ENCODE results near the gene PRRT3.
"Not testable (repeated sequence)": the region's sequence is repeated elsewhere in the genome, so short reads cannot be mapped to it uniquely, and the experiment has no call there.

PRRT3 gene

DNA sequence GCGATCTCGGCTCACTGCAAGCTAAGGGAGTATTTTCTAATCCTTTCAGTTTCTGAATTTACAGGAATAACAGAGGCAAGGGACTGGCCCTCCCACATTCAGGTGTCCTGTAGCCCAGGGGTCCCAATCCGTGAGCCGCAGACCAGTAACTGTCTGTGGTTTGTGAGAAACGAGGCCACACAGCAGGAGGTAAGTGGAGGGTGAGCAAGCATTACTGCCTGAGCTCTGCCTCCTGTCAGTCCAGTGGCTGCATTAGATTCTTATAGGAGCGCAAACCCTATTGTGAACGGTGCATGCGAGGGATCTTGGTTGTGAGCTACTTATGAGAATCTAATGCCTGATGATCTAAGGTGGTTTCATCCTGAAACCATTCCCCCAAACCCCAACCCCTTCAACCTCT is 40.3 kb downstream of the PRRT3 start:
- Histone ChIP-seq H3K36me3 (ENCODE audit: insufficient read depth, low read length) (no peaks in the 10 kb centered on the region), H3K27me3 (ENCODE audit: insufficient read depth, low read length) (no peaks in the 10 kb centered on the region), H3K79me2 (ENCODE audit: control insufficient read depth, insufficient read depth, low read length, unreplicated experiment) (no peaks in the 10 kb centered on the region), H2AFZ (ENCODE audit: low read length, unreplicated experiment) (no peak overlapping the region), H3K27ac (ENCODE audit: low read depth, low read length) (no peak overlapping the region), H3K4me3 (ENCODE audit: low read depth, low read length) (no peak overlapping the region), H3K4me1 (ENCODE audit: control insufficient read depth, insufficient read depth, low read length, unreplicated experiment) (peaks cover 25% of the 10 kb centered on the region)

DNA sequence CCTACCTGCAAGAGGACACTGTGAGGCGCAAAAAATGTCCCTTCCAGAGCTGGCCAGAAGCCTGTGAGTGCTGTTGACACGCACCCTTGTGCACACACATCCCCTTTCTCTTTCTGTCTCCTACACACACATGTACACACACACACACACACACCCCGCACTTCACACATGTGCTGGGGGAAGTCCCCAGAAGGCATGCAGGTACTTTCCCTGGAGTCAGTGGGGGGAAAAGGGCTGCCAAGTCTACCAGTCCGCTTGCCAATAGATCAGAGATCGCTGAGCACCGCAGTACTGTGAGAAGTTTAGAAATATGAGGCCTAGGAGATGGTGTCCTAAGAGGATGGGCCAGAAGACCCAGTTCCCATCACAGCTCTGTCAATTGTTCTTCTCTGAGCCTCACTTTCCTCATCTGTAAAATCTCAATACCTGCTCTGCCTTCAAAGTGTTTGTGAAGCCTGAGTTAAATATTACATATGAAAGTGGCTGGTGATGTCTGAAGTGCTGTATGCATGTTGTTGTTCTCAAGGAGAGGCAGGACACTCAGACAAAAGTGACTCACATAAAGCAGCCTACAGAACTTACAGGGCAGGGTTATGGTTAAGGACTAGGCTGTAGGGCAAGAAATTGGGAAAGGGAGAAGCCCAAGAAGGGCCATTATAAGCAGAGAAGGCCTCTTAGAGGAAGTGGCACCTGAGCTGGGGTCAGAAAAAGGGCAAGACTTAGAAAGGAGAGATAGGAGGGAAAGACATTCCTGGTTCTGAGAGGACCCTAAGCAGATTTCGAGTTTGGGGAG is 42.8 kb downstream of the PRRT3 start:
- no peaks in the 10 kb centered on the region for H3K36me3 ChIP-seq (ENCODE audit: insufficient read depth, low read length)
- H3K27ac ChIP-seq (ENCODE audit: low read depth, low read length), result no peak overlapping the region
- H3K4me1 ChIP-seq (ENCODE audit: control insufficient read depth, insufficient read depth, low read length, unreplicated experiment), result peaks cover 21% of the 10 kb centered on the region
- no peak overlapping the region for H3K4me3 ChIP-seq (ENCODE audit: low read depth, low read length)
- no peaks in the 10 kb centered on the region for H3K79me2 ChIP-seq (ENCODE audit: control insufficient read depth, insufficient read depth, low read length, unreplicated experiment)
- H3K27me3 ChIP-seq (ENCODE audit: insufficient read depth, low read length), result no peaks in the 10 kb centered on the region
- H2AFZ ChIP-seq (ENCODE audit: low read length, unreplicated experiment), result no peak overlapping the region

DNA sequence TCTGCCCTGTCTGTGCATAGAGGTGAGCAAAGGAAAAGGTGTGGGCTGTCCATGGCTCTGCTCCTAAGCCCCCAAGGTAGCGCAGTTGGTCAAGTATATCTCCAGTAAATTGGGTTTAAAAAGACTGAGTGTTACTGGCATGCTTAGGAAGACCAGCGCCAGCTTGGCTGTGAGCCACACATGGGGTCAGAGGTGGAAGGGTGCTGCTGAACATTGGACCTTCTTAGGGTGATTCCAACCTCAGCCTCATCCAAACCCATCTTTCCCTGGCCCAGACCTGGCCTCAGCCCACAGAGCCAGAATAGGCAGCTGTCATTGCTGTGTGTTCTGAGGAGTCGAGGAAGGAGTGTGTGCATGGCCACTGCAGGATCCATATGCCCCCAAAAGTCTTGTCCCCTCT is 43.9 kb downstream of the PRRT3 start:
- peaks cover 18% of the 10 kb centered on the region for H3K4me1 ChIP-seq (ENCODE audit: control insufficient read depth, insufficient read depth, low read length, unreplicated experiment)
- H3K27me3 ChIP-seq (ENCODE audit: insufficient read depth, low read length), result no peaks in the 10 kb centered on the region
- H3K4me3 ChIP-seq (ENCODE audit: low read depth, low read length), result no peak overlapping the region
- no peak overlapping the region for H3K27ac ChIP-seq (ENCODE audit: low read depth, low read length)
- H2AFZ ChIP-seq (ENCODE audit: low read length, unreplicated experiment), result no peak overlapping the region
- H3K79me2 ChIP-seq (ENCODE audit: control insufficient read depth, insufficient read depth, low read length, unreplicated experiment), result no peaks in the 10 kb centered on the region
- H3K36me3 ChIP-seq (ENCODE audit: insufficient read depth, low read length), result no peaks in the 10 kb centered on the region

DNA sequence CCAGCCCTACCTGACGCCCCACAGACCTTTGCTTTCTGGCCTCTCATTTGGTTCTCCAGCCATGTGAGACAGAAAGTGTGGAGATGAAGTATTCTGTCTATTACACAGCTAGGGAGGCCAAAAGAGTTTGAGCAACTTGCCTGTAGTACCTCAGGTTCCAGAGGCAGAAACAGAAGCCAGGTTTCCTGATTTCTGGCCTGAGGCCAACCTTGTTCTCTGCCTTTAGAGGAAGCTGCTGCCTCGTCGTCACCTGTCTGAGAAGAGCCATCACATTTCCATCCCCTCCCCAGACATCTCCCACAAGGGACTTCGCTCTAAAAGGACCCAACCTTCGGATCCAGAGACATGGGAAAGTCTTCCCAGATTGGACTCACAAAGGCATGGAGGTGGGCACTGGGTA is 45.7 kb downstream of the PRRT3 start:
- Histone ChIP-seq H3K4me3 (ENCODE audit: low read depth, low read length) (no peak overlapping the region), H3K79me2 (ENCODE audit: control insufficient read depth, insufficient read depth, low read length, unreplicated experiment) (no peaks in the 10 kb centered on the region), H3K36me3 (ENCODE audit: insufficient read depth, low read length) (no peaks in the 10 kb centered on the region), H2AFZ (ENCODE audit: low read length, unreplicated experiment) (no peak overlapping the region), H3K27me3 (ENCODE audit: insufficient read depth, low read length) (no peaks in the 10 kb centered on the region), H3K27ac (ENCODE audit: low read depth, low read length) (no peak overlapping the region), H3K4me1 (ENCODE audit: control insufficient read depth, insufficient read depth, low read length, unreplicated experiment) (peaks cover 20% of the 10 kb centered on the region)

DNA sequence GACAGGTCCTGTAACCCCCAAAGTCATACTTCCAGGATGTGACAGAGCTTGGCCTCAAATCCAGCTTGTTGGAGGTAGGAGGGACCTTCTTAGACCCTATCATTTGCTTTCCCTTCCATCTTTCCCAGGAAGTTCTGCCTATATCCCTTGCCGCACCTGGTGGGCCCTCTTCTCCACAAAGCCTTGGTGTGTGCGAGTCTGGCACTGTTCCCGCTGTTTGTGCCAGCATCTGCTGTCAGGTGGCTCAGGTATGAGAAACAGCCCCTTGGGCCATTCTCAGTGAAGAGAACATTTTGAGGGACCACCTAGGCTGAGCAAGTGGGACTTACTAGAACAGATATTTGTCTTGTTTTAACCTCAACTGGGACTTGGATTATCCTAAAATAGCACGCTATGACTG is 48.3 kb downstream of the PRRT3 start:
- Histone ChIP-seq H3K27ac (ENCODE audit: low read depth, low read length) (peak overlapping the region; percentile 51), H3K27me3 (ENCODE audit: insufficient read depth, low read length) (no peaks in the 10 kb centered on the region), H2AFZ (ENCODE audit: low read length, unreplicated experiment) (peak overlapping the region; percentile 96), H3K4me1 (ENCODE audit: control insufficient read depth, insufficient read depth, low read length, unreplicated experiment) (peaks cover 27% of the 10 kb centered on the region), H3K36me3 (ENCODE audit: insufficient read depth, low read length) (no peaks in the 10 kb centered on the region), H3K4me3 (ENCODE audit: low read depth, low read length) (peak overlapping the region; percentile 50; the same call in 1 of the 2 replicates), H3K79me2 (ENCODE audit: control insufficient read depth, insufficient read depth, low read length, unreplicated experiment) (no peaks in the 10 kb centered on the region)

DNA sequence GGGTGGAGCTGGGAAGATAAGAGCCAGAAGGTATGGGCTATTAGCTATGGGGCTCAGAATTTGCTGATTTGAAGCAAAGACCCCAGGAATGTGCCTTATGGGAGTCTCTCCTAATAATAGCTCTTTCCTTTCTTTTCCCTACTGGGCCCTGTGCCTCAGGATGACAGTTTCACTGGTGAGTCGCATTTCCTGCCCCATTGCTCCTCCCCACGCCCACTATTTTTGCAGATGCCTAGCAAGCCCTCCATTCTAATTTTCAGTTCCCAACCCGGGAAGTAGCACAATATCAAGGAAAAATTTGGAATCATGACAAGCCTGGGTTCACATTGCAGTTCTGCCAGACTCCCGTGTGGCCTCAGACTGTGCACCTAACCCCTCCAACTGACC is 49.0 kb downstream of the PRRT3 start:
- Histone ChIP-seq H3K4me1 (ENCODE audit: control insufficient read depth, insufficient read depth, low read length, unreplicated experiment) (peaks cover 32% of the 10 kb centered on the region), H2AFZ (ENCODE audit: low read length, unreplicated experiment) (peak overlapping the region; percentile 96), H3K4me3 (ENCODE audit: low read depth, low read length) (peak overlapping the region; percentile 50), H3K27ac (ENCODE audit: low read depth, low read length) (peak overlapping the region; percentile 51), H3K79me2 (ENCODE audit: control insufficient read depth, insufficient read depth, low read length, unreplicated experiment) (no peaks in the 10 kb centered on the region), H3K36me3 (ENCODE audit: insufficient read depth, low read length) (no peaks in the 10 kb centered on the region), H3K27me3 (ENCODE audit: insufficient read depth, low read length) (no peaks in the 10 kb centered on the region)

DNA sequence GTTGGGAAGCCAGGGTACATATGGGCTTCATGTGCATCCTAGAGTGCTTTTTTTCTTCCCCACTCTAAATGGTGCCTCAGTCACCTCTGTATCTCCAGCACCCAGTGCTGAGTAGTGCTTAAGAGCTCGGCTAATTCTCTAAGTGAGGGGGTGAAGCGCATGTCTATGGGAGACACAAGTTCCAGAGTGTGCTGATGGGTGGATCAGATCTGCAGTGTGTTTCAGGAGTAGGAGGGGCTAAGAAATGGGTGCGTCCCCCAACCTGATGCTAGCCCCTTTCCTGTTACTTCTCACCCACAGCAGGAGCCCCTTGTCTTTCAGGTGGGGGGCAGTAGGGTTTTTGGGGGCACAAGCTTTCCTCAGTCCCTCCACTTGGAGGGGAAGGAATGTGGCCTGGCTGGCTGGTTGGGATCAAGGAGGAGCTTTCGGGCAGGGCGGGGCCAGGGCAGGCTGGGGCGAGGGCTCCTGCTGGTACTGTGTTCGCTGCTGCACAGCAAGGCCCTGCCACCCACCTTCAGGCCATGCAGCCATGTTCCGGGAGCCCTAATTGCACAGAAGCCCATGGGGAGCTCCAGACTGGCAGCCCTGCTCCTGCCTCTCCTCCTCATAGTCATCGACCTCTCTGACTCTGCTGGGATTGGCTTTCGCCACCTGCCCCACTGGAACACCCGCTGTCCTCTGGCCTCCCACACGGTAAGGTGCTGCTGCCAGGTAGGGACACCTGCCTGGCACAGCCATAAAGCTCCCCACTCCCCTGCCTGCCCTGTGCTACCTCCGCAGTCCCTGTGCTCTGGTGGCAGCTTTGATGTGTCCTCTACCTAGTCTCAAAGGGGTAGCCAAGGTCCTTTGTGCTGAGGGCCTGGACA is 49.6 kb downstream of the PRRT3 start, which contains the start of gene IL17RE:
Gene IL17RE, plus strand, starts transcription at position 477 of the 866 bp plus-strand sequence. Its CDS starts 85 bp downstream, at position 562.
- Histone ChIP-seq H2AFZ (ENCODE audit: low read length, unreplicated experiment) (peak within 1 kb of the TSS; percentile 96), H3K27me3 (ENCODE audit: insufficient read depth, low read length) (no peaks in the 10 kb centered on the region), H3K36me3 (ENCODE audit: insufficient read depth, low read length) (no peaks in the 10 kb centered on the region), H3K4me1 (ENCODE audit: control insufficient read depth, insufficient read depth, low read length, unreplicated experiment) (peaks cover 39% of the 10 kb centered on the region), H3K27ac (ENCODE audit: low read depth, low read length) (peak within 1 kb of the TSS; percentile 51), H3K4me3 (ENCODE audit: low read depth, low read length) (peak within 1 kb of the TSS; percentile 50), H3K79me2 (ENCODE audit: control insufficient read depth, insufficient read depth, low read length, unreplicated experiment) (no peaks in the 10 kb centered on the region)

DNA sequence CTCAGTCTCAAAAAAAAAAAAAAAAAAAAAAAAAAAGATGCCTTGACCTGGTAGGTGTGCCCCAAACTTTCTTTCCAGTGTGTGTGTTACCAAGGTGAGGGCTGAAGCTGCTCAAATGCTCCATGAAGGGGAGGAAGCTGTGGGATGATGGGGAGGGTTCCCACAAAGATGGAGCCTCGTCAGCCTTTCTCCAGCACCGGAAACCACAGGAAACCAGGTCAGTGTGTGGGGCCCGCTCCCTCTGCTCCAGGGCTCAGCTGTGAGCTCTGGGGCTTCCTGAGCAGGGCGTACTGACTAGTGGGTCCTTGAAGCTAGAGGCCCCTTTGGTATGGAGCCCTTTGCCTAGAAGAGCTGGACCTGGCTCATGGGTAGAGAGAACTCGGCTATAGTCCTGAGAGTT is 50.2 kb downstream of the PRRT3 start:
- Histone ChIP-seq H3K36me3 (ENCODE audit: insufficient read depth, low read length) (no peaks in the 10 kb centered on the region), H2AFZ (ENCODE audit: low read length, unreplicated experiment) (no peak overlapping the region), H3K79me2 (ENCODE audit: control insufficient read depth, insufficient read depth, low read length, unreplicated experiment) (no peaks in the 10 kb centered on the region)

DNA sequence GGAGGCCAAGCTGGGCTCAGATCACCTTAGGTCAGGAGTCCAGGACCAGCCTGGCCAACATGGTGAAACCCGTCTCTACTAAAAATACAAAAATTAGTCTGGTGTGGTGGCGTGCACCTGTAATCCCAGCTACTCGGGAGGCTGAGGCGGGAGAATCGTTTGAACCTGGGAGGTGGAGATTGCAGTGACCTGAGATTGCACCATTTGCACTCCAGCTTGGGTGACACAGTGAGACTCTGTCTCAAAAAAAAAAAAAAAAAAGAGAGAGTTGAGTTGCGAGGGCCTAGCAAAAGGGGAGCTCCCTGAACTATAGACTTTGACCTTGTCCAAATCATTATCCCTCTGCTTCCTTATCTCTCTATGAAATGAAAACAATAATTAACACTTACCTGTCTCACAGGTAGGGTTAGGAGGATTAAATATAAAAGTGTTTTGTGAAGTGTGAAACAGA is 51.2 kb downstream of the PRRT3 start:
- H3K79me2 ChIP-seq (ENCODE audit: control insufficient read depth, insufficient read depth, low read length, unreplicated experiment); H3K27ac ChIP-seq (ENCODE audit: low read depth, low read length); H3K4me3 ChIP-seq (ENCODE audit: low read depth, low read length); H2AFZ ChIP-seq (ENCODE audit: low read length, unreplicated experiment); H3K27me3 ChIP-seq (ENCODE audit: insufficient read depth, low read length); H3K36me3 ChIP-seq (ENCODE audit: insufficient read depth, low read length): not testable (repeated sequence)
- H3K4me1 ChIP-seq (ENCODE audit: control insufficient read depth, insufficient read depth, low read length, unreplicated experiment), result peaks cover 55% of the 10 kb centered on the region

More for the DNA sequence above, 50.2 kb downstream of the PRRT3 start:
- no peak overlapping the region for H3K4me3 ChIP-seq (ENCODE audit: low read depth, low read length)
- peaks cover 45% of the 10 kb centered on the region for H3K4me1 ChIP-seq (ENCODE audit: control insufficient read depth, insufficient read depth, low read length, unreplicated experiment)
- no peaks in the 10 kb centered on the region for H3K27me3 ChIP-seq (ENCODE audit: insufficient read depth, low read length)
- no peak overlapping the region for H3K27ac ChIP-seq (ENCODE audit: low read depth, low read length)

DNA sequence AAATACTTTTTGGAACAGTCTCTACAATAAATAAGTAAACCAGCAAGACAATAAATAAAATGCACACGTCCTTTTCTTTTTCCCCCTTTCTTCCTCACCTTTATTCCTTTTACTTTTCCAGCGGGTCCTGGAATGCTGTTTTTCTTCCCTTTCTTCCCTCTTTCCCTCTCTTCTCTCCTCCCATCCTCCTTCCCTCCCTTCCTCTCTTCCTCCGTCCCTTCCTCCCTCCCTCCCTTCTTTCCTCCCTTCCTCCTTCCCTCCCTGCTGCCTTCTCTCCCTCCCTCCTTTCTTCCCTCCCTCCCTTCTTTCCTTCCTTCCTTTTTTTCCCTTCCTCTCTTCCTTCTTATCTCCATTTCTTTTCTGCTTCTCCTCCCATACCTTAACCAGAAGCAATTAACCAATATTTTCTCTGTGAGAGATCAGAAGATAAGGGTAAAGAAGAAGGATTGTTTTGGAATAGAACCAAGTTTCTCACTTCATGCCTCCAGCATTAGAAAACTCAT is 52.9 kb downstream of the PRRT3 start:
- no peak overlapping the region for H3K4me3 ChIP-seq (ENCODE audit: low read depth, low read length)
- H3K79me2 ChIP-seq (ENCODE audit: control insufficient read depth, insufficient read depth, low read length, unreplicated experiment), result peaks cover 3% of the 10 kb centered on the region
- no peaks in the 10 kb centered on the region for H3K27me3 ChIP-seq (ENCODE audit: insufficient read depth, low read length)
- peaks cover 57% of the 10 kb centered on the region for H3K4me1 ChIP-seq (ENCODE audit: control insufficient read depth, insufficient read depth, low read length, unreplicated experiment)
- H3K36me3 ChIP-seq (ENCODE audit: insufficient read depth, low read length), result peaks cover 5% of the 10 kb centered on the region
- H3K27ac ChIP-seq (ENCODE audit: low read depth, low read length), result no peak overlapping the region
- H2AFZ ChIP-seq (ENCODE audit: low read length, unreplicated experiment), result no peak overlapping the region

Measured in ACC112 (cell line).